Stomach (tissue), 9 donors: Measurements from ENCODE around the gene PRND. TPM values are rescaled to one million over a fixed set of nuclear protein-coding genes. Genes with fewer than 3 reads are reported as not detected.

Experiments used
- DNase-seq, 2 donors: peaks; one replicate each; pipeline versions ENCODE4 v3.0.0 to v3.0.0-alpha.2; 2013 to 2019
- H3K27ac ChIP-seq, 5 donors: fragments of 200-600 bp in 4 of 5; sonication (generic) in 4 of 5; one replicate each; pipeline ENCODE4 v1.5.1; 2013 to 2019; ENCODE audit warnings: mild to moderate bottlenecking in 1 of 5, moderate library complexity in 1 of 5
- H3K27me3 ChIP-seq, 3 donors: fragments of 200-600 bp; sonication (generic); one replicate each; pipeline ENCODE4 v1.5.1; 2017 to 2019; ENCODE audit warnings: mixed run types in 1 of 3
- H3K36me3 ChIP-seq, 4 donors: fragments of 200-600 bp; sonication (generic); 1 replicate in 3 of 4; 2 replicates in 1 of 4; pipeline ENCODE4 v1.5.1; 2016 to 2019
- H3K4me1 ChIP-seq, 4 donors: fragments of 200-600 bp; sonication (generic); one replicate each; pipeline ENCODE4 v1.5.1; 2016 to 2019
- H3K4me3 ChIP-seq, 4 donors: fragments of 200-600 bp; sonication (generic) in 3 of 4; one replicate each; pipeline ENCODE4 v1.5.1; 2016 to 2019; ENCODE audit warnings: mild to moderate bottlenecking in 1 of 4
- H3K9me3 ChIP-seq, 4 donors: fragments of 200-600 bp; sonication (generic); one replicate each; pipeline ENCODE4 v1.5.1; 2016 to 2019
- CTCF ChIP-seq, 7 experiments: fragments of 450-650 bp in 4 of 7; fragments of 200-600 bp in 3 of 7; sonication (generic) in 3 of 7; IDR thresholded peaks; one replicate each; pipeline ENCODE4 v1.5.1; 2016 to 2019; ENCODE audit warnings: antibody characterized with exemption in 7 of 7, control low read depth in 2 of 7, mild to moderate bottlenecking in 1 of 7
- EP300 ChIP-seq: sonication (generic); formaldehyde crosslinking; IDR thresholded peaks from one replicate; pipeline ENCODE4 v1.6.1; 2017; ENCODE audit warnings: antibody characterized with exemption
- POLR2A ChIP-seq, 4 donors: fragments of 450-650 bp; IDR thresholded peaks; one replicate each; pipeline ENCODE4 v1.6.1; 2016; ENCODE audit warnings: antibody characterized with exemption in 4 of 4, control low read depth in 2 of 4, mild to moderate bottlenecking in 1 of 4, moderate library complexity in 1 of 4
- POLR2AphosphoS5 ChIP-seq, 3 donors: sonication (generic); formaldehyde crosslinking; IDR thresholded peaks; one replicate each; pipeline ENCODE4 v1.6.1; 2016; ENCODE audit warnings: antibody characterized with exemption in 3 of 3
- WGBS, 5 donors: extraction: QIAGEN DNeasy Blood & Tissue Kit in 3 of 5; methylation state at CpG; one replicate each; pipeline versions ENCODE4 v1.1.5 to v1.1.7; 2013 to 2018; 5-methylcytosine and 5-hydroxymethylcytosine counted together
- intact Hi-C: fragments of 100-400 bp; cut with DNase I; formaldehyde crosslinking; loops from one replicate; pipeline ENCODE4 v1.15.1; 2023; ENCODE audit warnings: low total_unique reads
- polyA plus RNA-seq, 3 donors: library from polyadenylated mRNA; stranded (reverse); fragments of 200-250 nt; gene quantifications; one replicate each; pipeline ENCODE4 v1.2.3, GENCODE V29; 2013
- total RNA-seq, 5 donors: library from RNA; depleted of rRNA; stranded (reverse); fragments of >200 nt; gene quantifications; one replicate each; pipeline versions ENCODE4 v1.1.0 to v1.2.3, GENCODE V29; 2014 to 2016
- donor health status: healthy with polysubstance abuse.
- donor health status: Bipolar disorder and iron deficiency.
- donor health status: healthy.

Gene PRND
- total and polyA plus RNA-seq, 8 donors: 0.03 to 1.1 TPM; not detected in 6

- no peaks in the 10 kb centered on the region for H3K36me3 ChIP-seq
- peaks cover 0 to 13% (median 4%) of the 10 kb centered on the region in 3 donors for H3K27me3 ChIP-seq
- H3K27ac ChIP-seq: no peak overlapping the region
- H3K4me1 ChIP-seq: peaks cover 0 to 18% (median 9%) of the 10 kb centered on the region in 4 donors
- 68 to 83% (median 82%) methylated on average over 3 of the region's 3 CpGs for WGBS, 5 donors
- H3K4me3 ChIP-seq: no peak overlapping the region
- no peak for DNase-seq
- intact Hi-C loops: no loop called here
- TF ChIP-seq EP300 (no peak), POLR2AphosphoS5 (IDR thresholded peaks at IDR 0.05) (no peak), CTCF (IDR thresholded peaks at IDR 0.05) (no peak), POLR2A (IDR thresholded peaks at IDR 0.05) (no peak)
- no peaks in the 10 kb centered on the region for H3K9me3 ChIP-seq
Observed at GRCh38 chr20:4763723-4764510, 42.2 kb downstream of the PRND start.

- no peak for DNase-seq
- H3K4me3 ChIP-seq: no peak overlapping the region
- intact Hi-C loops: loop anchor here (5.0 kb wide), 1 partner anchor 332 kb away; no protein-coding TSS in a partner anchor
- H3K36me3 ChIP-seq: no peaks in the 10 kb centered on the region
- peaks cover 0 to 18% (median 9%) of the 10 kb centered on the region in 4 donors for H3K4me1 ChIP-seq
- TF ChIP-seq POLR2AphosphoS5 (IDR thresholded peaks at IDR 0.05): no peak
- TF ChIP-seq EP300: no peak
- TF ChIP-seq CTCF (IDR thresholded peaks at IDR 0.05): no peak
- no peak for TF ChIP-seq POLR2A (IDR thresholded peaks at IDR 0.05)
- H3K9me3 ChIP-seq: no peaks in the 10 kb centered on the region
- WGBS, 5 donors: 0 to 92% (median 48%) methylated on average over 1 of the region's 1 CpG
- H3K27me3 ChIP-seq: peaks cover 0 to 4% (median 4%) of the 10 kb centered on the region in 3 donors
- H3K27ac ChIP-seq: no peak overlapping the region
Observed at GRCh38 chr20:4764805-4765204, 43.1 kb downstream of the PRND start.

GRCh38 chr20:4765681-4766080 lies 44.0 kb downstream of the PRND start:
- Histone ChIP-seq H3K4me3 (no peak overlapping the region), H3K36me3 (no peaks in the 10 kb centered on the region), H3K27ac (no peak overlapping the region), H3K9me3 (no peaks in the 10 kb centered on the region), H3K27me3 (peaks cover 0 to 4% (median 0%) of the 10 kb centered on the region in 3 donors), H3K4me1 (peaks cover 0 to 13% (median 8%) of the 10 kb centered on the region in 4 donors)
- intact Hi-C loops: loop anchor here (5.0 kb wide), 1 partner anchor 332 kb away; no protein-coding TSS in a partner anchor
- TF ChIP-seq POLR2AphosphoS5 (IDR thresholded peaks at IDR 0.05): no peak
- no peak for TF ChIP-seq CTCF (IDR thresholded peaks at IDR 0.05)
- TF ChIP-seq POLR2A (IDR thresholded peaks at IDR 0.05): no peak
- no peak for TF ChIP-seq EP300
- 92 to 100% (median 97%) methylated on average over 3 of the region's 3 CpGs for WGBS, 5 donors
- no peak for DNase-seq

GRCh38 chr20:4766631-4767030 lies 44.9 kb downstream of the PRND start:
- no peak overlapping the region for H3K4me3 ChIP-seq
- H3K27me3 ChIP-seq: no peaks in the 10 kb centered on the region
- intact Hi-C loops: loop anchor here (5.0 kb wide), 1 partner anchor 331 kb away; no protein-coding TSS in a partner anchor
- no peaks in the 10 kb centered on the region for H3K36me3 ChIP-seq
- peak in 1 of 2 donors; percentile 25 for DNase-seq
- peaks cover 0 to 3% (median 0%) of the 10 kb centered on the region in 4 donors for H3K4me1 ChIP-seq
- TF ChIP-seq POLR2AphosphoS5 (IDR thresholded peaks at IDR 0.05): no peak
- no peak for TF ChIP-seq EP300
- no peak for TF ChIP-seq POLR2A (IDR thresholded peaks at IDR 0.05)
- TF ChIP-seq CTCF (IDR thresholded peaks at IDR 0.05): no peak
- H3K27ac ChIP-seq: no peak overlapping the region
- peaks cover 0 to 9% (median 3%) of the 10 kb centered on the region in 4 donors for H3K9me3 ChIP-seq
- WGBS, 5 donors: 58 to 78% (median 68%) methylated on average over 2 of the region's 2 CpGs
